ENCODE measurements around the gene SDCCAG8.

The SDCCAG8 gene

DNA sequence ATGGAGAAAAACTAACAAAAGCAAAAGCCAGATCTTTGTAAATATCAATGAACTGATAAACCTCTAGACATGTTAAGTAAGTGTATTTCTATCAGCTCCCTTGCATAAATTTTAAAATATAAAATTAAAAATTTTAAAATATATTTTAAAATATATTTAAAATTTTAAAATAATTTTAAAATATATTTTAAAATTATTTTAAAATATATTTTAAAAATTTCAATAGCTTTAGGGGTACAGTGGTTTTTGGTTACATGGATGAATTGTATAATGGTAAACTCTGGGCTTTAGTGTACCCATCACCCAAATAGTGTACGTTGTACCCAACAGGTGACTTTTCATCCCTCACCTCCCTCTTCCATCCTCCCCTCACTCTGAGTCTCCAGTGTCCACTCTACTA lies 279.2 kb downstream of the SDCCAG8 start:
- DNase-seq (ENCODE audit: extremely low read depth in 1 of 2, low read depth in 1 of 2), result no peak

DNA sequence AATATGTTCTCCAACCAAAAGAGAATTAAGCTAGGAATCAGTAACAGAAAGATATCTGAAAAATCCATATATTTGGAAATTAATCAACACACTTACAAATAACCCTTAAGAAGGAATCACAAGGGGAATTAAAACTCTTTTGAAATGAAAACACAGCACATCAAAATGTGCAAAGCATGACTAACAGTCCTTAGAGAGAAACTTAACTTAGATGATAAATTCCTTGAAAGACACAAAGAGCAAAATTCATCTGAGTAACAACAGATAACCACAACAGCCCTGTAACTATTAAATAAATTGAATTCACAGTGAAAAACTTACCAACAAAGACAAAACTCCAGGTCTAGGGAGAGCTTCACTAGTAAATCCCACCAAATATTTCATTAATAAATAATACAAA lies 283.8 kb downstream of the SDCCAG8 start:
- DNase-seq (ENCODE audit: extremely low read depth in 1 of 2, low read depth in 1 of 2), result no peak

DNA sequence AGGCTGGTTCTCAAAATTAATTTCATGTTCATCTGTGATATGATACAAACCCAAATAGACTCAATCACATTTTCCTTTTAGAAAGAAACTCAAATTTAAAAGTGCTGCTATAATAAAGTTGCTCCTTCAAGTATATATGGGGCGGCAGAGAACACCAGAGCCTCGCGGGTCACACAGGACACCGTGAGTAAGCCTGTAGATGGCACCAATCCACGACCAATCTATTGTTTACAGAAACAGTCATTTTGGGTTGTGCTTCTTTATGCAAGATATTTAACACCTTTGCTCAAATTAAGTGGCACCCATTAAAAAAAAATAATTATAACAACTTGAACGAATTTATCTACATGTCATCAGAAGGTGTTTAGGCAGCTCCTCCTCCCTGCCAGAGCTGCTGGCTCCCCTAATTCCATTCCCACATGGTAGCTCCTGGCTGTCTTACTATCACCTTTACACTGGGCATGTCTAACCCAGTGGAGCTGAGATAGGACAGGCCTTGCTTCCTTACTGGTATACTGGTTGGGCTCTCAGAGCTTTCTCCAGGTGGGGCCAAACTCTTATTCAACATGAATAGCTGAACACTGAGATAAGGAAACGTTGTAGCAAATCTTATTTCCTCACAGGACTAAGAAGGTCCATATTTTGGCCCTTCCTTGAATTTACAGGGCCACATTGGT lies 287.0 kb downstream of the SDCCAG8 start:
- DNase-seq (ENCODE audit: extremely low read depth in 1 of 2, low read depth in 1 of 2), result no peak

DNA sequence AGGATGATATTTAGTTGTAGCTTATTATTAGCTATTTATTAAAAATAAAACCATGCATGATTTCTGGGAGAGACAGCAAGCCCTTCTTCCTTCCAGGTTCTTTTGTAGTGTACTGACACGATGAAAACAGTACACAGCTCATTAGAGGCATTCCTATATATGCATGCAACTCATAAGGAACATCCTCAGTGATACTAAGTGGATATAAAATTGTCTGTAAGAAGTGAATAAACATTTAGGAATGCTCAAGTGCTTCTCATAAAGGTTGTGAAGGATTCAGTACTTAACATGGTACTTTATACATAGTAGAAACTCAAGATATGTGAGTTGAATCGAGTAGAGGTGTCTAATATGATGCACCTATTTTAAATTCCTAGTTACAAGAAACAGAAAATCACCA lies 287.7 kb downstream of the SDCCAG8 start:
- no peak for DNase-seq (ENCODE audit: extremely low read depth in 1 of 2, low read depth in 1 of 2)

DNA sequence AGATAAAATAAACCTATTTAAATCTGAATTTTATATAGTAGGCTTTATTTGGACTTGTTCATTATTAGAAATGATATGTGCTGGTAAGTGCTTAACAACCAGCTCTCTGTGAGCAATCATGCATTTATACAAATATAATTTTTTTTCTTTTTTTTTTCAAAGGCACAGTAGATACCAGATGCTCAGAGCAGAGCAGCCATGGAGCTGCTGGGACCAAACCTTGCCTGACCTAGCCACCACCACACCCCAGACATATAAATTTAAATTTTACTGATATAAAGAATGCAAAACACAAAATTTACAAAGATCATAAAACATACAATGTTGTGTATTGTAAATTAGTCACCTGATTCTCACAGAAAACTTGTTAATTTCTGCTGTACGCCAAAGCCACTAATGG lies 290.6 kb downstream of the SDCCAG8 start:
- DNase-seq (ENCODE audit: extremely low read depth in 1 of 2, low read depth in 1 of 2), result no peak

DNA sequence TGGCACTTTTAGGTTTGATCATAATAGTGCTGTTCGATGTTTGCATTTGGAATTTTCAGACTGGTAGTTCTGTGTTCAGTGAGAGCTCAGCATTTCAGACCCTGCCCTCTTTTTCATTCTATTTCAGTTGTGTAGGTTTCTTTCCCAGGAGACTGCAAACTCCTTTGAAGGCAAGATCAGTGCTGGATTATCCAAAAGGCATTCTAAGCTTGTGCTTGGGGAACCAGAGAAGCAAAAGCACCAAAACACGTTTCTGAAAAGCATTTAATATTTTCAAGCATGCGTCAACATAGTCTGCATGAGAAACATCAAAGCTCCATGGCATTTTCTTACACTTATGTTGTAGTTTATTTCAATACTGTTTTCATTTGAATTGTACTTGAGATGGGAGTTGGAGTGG lies 292.1 kb downstream of the SDCCAG8 start:
- no peak for DNase-seq (ENCODE audit: extremely low read depth in 1 of 2, low read depth in 1 of 2)

DNA sequence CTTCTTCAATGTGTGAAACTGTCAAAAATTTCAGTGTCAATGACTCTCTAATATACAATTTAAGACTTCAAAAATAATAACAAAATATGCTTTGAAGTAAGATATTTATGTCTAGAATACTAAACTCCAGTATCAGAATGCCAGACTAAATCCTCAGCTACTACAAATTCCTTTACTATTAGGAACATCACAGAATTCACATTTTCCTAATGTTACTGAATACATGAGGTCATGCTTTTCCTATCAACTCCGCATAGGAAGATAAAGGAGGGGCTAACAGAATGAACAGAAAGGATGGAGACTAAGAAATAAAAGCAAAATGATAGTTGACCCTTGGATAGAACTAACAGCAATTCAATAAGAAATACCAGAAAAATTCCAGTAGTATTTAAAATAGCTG lies 292.7 kb downstream of the SDCCAG8 start:
- no peak for DNase-seq (ENCODE audit: extremely low read depth in 1 of 2, low read depth in 1 of 2)

DNA sequence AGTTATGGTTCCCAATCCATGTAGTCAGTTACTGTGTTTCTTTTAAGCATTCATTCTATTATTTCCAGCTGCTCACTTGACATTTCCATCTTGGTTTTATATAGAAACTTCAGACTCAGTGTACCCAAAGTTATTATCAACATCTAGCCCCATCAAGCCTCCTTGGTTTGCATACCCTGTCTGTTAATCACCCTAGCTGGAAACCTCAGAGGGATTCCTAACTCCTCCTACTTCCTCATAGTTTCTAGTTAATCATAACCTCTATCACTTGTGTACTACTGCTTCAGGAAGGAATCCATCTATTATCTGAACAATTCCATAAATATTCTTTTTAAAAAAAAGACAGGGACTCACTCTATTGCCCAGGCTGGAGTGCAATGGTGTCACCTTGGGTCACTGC lies 293.3 kb downstream of the SDCCAG8 start:
- DNase-seq (ENCODE audit: extremely low read depth in 1 of 2, low read depth in 1 of 2), result no peak

All from stimulated activated CD8-positive, alpha-beta memory T cell treated with anti-CD3 and anti-CD28 coated beads, Interleukin-7, amount 100 ng/mL, for 48 hours (primary cell).